ENCODE data around the gene AGPAT4.

The AGPAT4 gene

GRCh38 chr6:161254126-161254463 is 19.8 kb downstream of the AGPAT4 start:
- DNase-seq = no peak

- no peak for DNase-seq
Observed at GRCh38 chr6:161251345-161251744, 22.5 kb downstream of the AGPAT4 start.

DNA sequence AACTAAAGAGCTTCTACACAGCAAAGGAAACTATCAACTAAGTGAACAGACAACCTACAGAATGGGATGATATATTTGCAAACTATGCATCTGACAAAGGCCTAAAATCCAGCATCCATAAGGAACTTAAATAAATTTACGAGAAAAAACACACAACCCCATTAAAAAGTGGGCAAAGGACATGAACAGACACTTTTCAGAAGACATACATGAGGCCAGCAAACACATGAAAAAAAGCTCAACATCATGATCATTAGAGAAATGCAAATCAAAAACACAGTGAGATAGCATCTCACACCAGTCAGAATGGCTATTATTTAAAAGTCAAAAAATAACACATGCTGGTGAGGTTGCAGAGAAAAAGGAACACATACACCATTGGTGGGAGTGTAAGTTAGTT is 24.5 kb downstream of the AGPAT4 start:
- DNase-seq = no peak

DNA sequence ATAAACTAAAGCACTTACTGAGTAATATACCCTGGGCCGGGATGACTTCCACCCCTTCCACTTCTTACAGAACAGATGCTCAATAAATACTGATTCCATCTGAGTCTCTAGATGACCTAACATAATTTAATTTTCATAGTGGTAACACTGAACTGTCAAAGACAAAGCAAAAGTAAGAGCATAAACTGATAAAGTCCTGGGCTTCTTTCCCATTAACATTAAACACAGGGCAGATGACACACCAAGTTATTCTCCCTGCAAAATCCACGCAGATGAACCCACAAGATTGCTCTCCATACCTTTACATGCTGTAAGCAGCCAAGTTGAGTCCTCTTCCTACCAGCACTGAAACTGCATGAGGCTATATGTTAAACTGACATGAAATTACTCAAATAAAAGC is 27.1 kb downstream of the AGPAT4 start:
- DNase-seq = no peak

GRCh38 chr6:161245363-161245762 is 28.5 kb downstream of the AGPAT4 start:
- no peak for DNase-seq

DNA sequence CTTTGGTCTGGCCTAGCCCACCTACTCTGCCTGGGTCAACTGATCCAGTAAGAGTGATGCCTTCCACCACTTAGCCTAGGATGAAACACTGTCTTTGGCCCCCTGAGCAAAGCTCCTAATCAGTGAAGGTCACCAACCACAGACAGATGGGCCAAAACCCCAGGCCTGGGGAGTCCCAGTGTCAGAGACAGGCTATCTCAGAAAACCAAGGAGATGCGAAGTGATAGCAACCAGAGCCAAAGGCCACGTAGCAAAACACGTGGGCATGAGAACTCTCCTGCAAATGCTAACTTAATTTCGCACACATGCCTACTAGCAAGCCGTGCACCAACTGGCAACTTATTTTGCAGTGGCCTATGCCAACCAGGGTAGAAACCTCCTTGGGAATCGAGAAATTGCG is 29.1 kb downstream of the AGPAT4 start:
- no peak for DNase-seq

- DNase-seq = peak; percentile 66
Observed at GRCh38 chr6:161242779-161243693, 30.8 kb downstream of the AGPAT4 start.

- no peak for DNase-seq
Observed at GRCh38 chr6:161242113-161242512, 31.7 kb downstream of the AGPAT4 start.

DNA sequence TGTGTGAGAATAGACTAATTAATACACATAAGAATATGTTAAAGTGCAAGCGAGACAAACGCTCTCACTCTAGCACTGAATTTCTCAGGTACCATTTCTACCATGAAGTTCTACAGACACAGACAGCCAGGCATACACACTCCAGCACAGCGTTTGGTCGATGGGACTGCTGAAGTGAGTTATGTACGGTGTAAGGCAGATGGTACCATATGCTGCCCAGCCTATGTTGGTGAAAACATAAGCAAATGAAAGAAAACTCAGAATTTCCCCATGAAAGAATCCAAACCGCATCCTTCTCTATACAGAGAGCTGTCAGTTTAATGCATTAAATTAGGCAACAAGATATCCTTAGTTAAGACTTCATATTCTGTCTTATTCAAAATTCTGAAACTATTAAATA is 34.9 kb downstream of the AGPAT4 start:
- no peak for DNase-seq

DNA sequence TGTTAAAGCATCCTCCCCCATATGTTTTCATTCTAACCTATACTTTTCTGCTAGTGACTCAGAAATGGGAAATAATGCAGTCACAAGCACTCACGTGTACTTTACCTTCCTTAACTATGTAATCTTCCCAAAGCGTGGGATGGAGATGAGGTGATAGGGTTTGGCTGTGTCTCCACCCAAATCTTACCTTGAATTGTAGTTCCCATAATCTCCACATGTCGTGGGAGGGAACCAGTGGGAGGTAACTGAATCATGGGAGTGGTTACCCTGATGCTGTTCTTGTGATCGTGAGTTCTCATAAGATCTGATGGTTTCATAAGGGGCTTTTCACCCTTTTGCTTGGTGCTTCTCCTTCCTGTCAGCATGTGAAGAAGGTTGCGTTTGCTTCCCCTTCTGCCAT is 35.4 kb downstream of the AGPAT4 start:
- no peak for DNase-seq

DNA sequence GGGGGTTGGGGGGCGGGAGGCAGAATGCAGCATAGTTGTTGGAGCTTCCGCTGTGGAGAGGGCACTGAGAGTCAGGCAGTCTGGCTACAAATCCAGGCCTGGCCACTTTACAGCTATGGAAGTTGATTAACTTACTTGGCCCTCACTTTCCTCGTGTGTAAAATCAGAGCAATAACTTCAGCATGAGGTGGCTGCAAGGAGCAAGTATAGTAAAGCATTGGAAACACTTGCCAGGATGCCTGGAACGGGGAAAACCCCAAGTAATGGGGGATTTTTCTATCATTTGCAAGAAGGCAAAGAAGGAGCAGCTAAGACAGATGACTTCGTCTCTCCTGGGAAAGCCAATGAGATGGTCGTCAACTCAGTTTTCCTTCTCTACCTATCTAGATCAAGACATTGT is 35.8 kb downstream of the AGPAT4 start:
- no peak for DNase-seq

DNA sequence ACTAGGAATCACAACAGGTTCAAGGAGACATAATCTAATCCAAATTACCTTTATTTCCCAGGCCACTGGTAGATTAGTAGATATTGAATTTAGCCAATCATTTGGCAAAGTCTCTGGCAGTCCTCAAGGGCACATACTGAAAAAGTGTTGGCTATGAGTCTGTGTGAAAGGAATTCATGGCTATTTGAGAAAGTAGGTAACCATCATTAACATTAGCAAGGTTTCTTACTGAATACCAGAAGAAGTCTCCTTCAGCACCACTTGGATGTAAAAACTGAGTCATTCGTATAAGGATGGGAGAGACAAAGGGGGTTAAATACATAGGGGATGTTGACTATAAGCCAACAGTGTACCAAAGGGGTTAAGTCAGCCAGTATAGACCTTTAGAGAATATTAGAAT is 36.7 kb downstream of the AGPAT4 start:
- no peak for DNase-seq

DNA sequence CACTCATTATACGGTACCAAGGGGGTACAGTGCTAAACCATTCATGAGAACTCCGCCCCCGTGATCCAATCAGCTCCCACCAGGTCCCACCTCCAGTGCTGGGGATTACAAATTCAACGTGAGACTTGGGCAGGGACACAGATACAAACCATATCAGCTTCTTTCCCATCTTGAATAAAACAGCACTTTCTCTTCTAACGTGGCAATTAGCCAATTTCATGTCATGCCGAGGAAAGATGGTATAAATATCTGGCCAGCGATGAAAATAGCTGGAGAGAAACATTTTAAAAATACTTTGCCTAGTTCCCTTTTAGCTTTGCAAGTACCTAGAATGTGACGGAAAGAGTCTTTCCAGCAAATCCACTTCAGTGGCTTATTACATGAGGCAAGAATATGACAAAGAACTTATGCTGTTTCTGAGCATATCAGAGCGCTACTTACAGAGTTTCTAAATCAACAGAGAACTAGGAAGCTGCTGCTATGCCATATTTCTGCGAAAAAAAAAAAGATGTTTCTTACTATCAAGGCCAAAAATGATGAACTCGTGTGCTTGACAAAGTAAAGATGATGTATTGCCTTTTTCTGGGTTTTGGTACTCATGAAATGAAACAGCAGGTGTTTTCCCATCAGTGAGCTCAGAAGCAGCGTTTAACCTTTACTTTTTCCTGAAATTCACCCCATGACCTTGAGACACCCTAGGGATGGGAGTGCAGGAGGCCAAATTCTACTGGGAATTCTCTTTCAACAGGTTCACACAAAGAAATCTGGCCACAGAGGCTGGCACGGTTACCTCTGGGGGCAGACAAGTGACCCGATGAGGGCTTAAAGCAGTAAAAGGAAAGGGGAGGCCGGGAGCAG is 37.9 kb downstream of the AGPAT4 start:
- no peak for DNase-seq

- no peak for DNase-seq
Observed at GRCh38 chr6:161233986-161234661, 39.7 kb downstream of the AGPAT4 start.

DNA sequence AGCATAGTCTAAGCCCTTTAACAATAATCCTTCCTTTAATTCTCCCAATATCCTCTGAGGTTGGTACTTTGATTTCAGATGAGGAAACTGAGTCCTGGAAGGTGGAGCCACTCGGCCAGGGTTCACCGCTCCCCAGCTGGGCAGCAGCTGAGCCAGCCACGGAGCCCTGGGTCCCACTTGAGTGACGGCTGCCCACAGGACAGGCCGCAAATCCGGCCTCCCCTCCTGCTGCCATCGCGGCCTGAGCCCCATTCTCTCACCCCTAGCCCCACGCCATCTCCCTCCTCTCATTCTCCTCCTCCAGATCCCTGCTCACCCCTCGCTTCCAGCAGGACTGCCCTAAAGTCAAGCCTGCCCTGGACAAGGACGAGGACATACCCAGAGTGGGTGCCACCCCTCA is 41.4 kb downstream of the AGPAT4 start:
- DNase-seq = no peak

GRCh38 chr6:161232010-161232409 is 41.9 kb downstream of the AGPAT4 start:
- DNase-seq = no peak

- DNase-seq = no peak
Observed at GRCh38 chr6:161230339-161230738, 43.5 kb downstream of the AGPAT4 start.

- no peak for DNase-seq
Observed at GRCh38 chr6:161228921-161229591, 44.8 kb downstream of the AGPAT4 start.

GRCh38 chr6:161228096-161228495 is 45.8 kb downstream of the AGPAT4 start:
- no peak for DNase-seq

DNA sequence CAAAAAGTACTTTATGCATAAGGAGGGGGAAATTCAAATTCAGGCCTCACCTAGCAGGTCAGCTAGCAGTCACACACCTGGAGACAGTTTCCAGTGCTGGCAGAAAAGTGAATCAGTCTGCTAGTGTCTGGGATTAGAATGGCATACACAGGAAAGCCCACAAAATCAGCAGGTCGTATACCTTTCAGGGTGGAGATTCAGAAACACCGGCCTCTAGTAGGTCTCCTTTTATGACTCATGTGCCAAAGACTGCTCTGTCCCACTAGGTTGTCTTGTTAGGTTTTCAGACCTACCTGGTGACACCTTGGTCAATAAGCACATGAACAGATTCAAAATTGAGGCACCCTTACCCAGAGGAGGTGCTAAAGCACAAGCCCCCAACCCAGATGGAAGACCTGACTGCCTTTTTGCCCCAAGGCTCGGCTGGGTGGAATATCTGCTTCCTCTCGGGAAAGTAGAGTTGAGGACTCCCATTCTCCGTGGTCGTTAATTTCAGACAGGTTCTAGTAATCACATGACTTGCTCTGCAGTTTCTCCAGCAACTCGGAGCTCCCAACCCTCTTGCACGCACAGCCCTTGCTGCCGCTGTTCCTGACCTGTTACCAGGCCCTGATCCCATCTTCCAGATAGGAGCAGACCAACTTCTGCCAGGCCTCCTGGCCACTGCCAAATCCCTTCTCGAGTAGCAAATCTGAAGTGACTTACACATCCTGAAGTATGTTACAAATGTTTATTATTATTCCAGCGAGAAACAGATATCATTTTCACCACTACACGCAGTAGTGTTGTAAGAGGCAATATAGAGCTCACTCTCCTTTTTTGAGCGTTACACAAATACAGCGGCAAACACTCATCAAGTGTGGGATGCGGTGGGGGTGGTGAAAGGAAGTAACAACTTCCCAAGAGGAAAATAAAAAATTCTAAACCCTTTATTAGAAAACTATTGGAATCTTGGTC is 46.6 kb downstream of the AGPAT4 start:
- DNase-seq = no peak

Measured in stimulated activated CD8-positive, alpha-beta memory T cell treated with anti-CD3 and anti-CD28 coated beads, Interleukin-4, amount 100 ng/mL, for 48 hours (primary cell).